Measurements from ENCODE around the gene IL17RD. TPM values are rescaled to one million over a fixed set of nuclear protein-coding genes. Genes with fewer than 3 reads are reported as not detected.

The IL17RD gene
- total RNA-seq, 1 donor from 2014 or later, result 0.26 TPM

GRCh38 chr3:57152151-57153143 is 12.7 kb downstream of the IL17RD start:
- no peak for DNase-seq
- no peaks in the 10 kb centered on the region for H3K9me3 Mint-ChIP-seq
- no peaks in the 10 kb centered on the region for H3K36me3 Mint-ChIP-seq (ENCODE audit: low read depth)
- no peak overlapping the region for H3K4me3 Mint-ChIP-seq
- H3K4me1 Mint-ChIP-seq, result no peaks in the 10 kb centered on the region
- peaks cover 48% of the 10 kb centered on the region for H3K27me3 Mint-ChIP-seq
- H3K27ac Mint-ChIP-seq, result no peak overlapping the region
- intact Hi-C loops (cut with micrococcal nuclease), result no loop called here

- Mint-ChIP-seq H3K27ac (no peak overlapping the region), H3K4me3 (no peak overlapping the region), H3K36me3 (ENCODE audit: low read depth) (no peaks in the 10 kb centered on the region), H3K4me1 (no peaks in the 10 kb centered on the region), H3K9me3 (no peaks in the 10 kb centered on the region), H3K27me3 (peaks cover 46% of the 10 kb centered on the region)
- intact Hi-C loops (cut with micrococcal nuclease), result no loop called here
- DNase-seq, result no peak
Measured at GRCh38 chr3:57151749-57152148, 13.4 kb downstream of the IL17RD start.

GRCh38 chr3:57151021-57151449 is 14.1 kb downstream of the IL17RD start:
- Mint-ChIP-seq H3K4me1 (no peaks in the 10 kb centered on the region), H3K4me3 (no peak overlapping the region), H3K36me3 (ENCODE audit: low read depth) (no peaks in the 10 kb centered on the region), H3K27ac (no peak overlapping the region), H3K27me3 (peaks cover 43% of the 10 kb centered on the region), H3K9me3 (no peaks in the 10 kb centered on the region)
- intact Hi-C loops (cut with micrococcal nuclease), result no loop called here
- DNase-seq, result no peak

- H3K9me3 Mint-ChIP-seq, result no peaks in the 10 kb centered on the region
- H3K27ac Mint-ChIP-seq, result no peak overlapping the region
- no peak for DNase-seq
- no peaks in the 10 kb centered on the region for H3K36me3 Mint-ChIP-seq (ENCODE audit: low read depth)
- H3K4me3 Mint-ChIP-seq, result no peak overlapping the region
- intact Hi-C loops (cut with micrococcal nuclease), result no loop called here
- H3K27me3 Mint-ChIP-seq, result peaks cover 40% of the 10 kb centered on the region
- no peaks in the 10 kb centered on the region for H3K4me1 Mint-ChIP-seq
Measured at GRCh38 chr3:57150113-57150581, 15.0 kb downstream of the IL17RD start.

GRCh38 chr3:57147071-57147470 is 18.1 kb downstream of the IL17RD start:
- Mint-ChIP-seq H3K9me3 (no peaks in the 10 kb centered on the region), H3K27me3 (peaks cover 37% of the 10 kb centered on the region), H3K36me3 (ENCODE audit: low read depth) (no peaks in the 10 kb centered on the region), H3K27ac (no peak overlapping the region), H3K4me3 (no peak overlapping the region), H3K4me1 (no peaks in the 10 kb centered on the region)
- intact Hi-C loops (cut with micrococcal nuclease), result no loop called here
- DNase-seq, result no peak

- DNase-seq, result no peak
- intact Hi-C loops (cut with micrococcal nuclease), result no loop called here
- no peaks in the 10 kb centered on the region for H3K9me3 Mint-ChIP-seq
- peaks cover 34% of the 10 kb centered on the region for H3K27me3 Mint-ChIP-seq
- no peaks in the 10 kb centered on the region for H3K4me1 Mint-ChIP-seq
- no peak overlapping the region for H3K4me3 Mint-ChIP-seq
- H3K27ac Mint-ChIP-seq, result no peak overlapping the region
- H3K36me3 Mint-ChIP-seq (ENCODE audit: low read depth), result no peaks in the 10 kb centered on the region
Measured at GRCh38 chr3:57145852-57146251, 19.3 kb downstream of the IL17RD start.

GRCh38 chr3:57144952-57145351 is 20.2 kb downstream of the IL17RD start:
- DNase-seq, result no peak
- Mint-ChIP-seq H3K27ac (no peak overlapping the region), H3K4me3 (no peak overlapping the region), H3K4me1 (no peaks in the 10 kb centered on the region), H3K36me3 (ENCODE audit: low read depth) (no peaks in the 10 kb centered on the region), H3K27me3 (peaks cover 37% of the 10 kb centered on the region), H3K9me3 (no peaks in the 10 kb centered on the region)
- intact Hi-C loops (cut with micrococcal nuclease), result no loop called here

- H3K27ac Mint-ChIP-seq, result no peak overlapping the region
- no peak for DNase-seq
- peaks cover 40% of the 10 kb centered on the region for H3K27me3 Mint-ChIP-seq
- no peaks in the 10 kb centered on the region for H3K36me3 Mint-ChIP-seq (ENCODE audit: low read depth)
- no peaks in the 10 kb centered on the region for H3K9me3 Mint-ChIP-seq
- no peak overlapping the region for H3K4me3 Mint-ChIP-seq
- intact Hi-C loops (cut with micrococcal nuclease), result no loop called here
- no peaks in the 10 kb centered on the region for H3K4me1 Mint-ChIP-seq
Measured at GRCh38 chr3:57143886-57144459, 21.2 kb downstream of the IL17RD start.

- Mint-ChIP-seq H3K36me3 (ENCODE audit: low read depth) (no peaks in the 10 kb centered on the region), H3K27me3 (peaks cover 47% of the 10 kb centered on the region), H3K27ac (no peak overlapping the region)
Measured at GRCh38 chr3:57142411-57142723, 22.8 kb downstream of the IL17RD start.

GRCh38 chr3:57141719-57142410 is 23.3 kb downstream of the IL17RD start:
- no peak overlapping the region for H3K4me3 Mint-ChIP-seq
- H3K27ac Mint-ChIP-seq, result no peak overlapping the region
- H3K4me1 Mint-ChIP-seq, result no peaks in the 10 kb centered on the region
- H3K27me3 Mint-ChIP-seq, result peaks cover 47% of the 10 kb centered on the region
- no peaks in the 10 kb centered on the region for H3K9me3 Mint-ChIP-seq
- no peaks in the 10 kb centered on the region for H3K36me3 Mint-ChIP-seq (ENCODE audit: low read depth)
- DNase-seq, result no peak
- intact Hi-C loops (cut with micrococcal nuclease), result no loop called here

More at GRCh38 chr3:57142411-57142723, 22.8 kb downstream of the IL17RD start:
- H3K9me3 Mint-ChIP-seq, result no peaks in the 10 kb centered on the region
- H3K4me3 Mint-ChIP-seq, result no peak overlapping the region
- intact Hi-C loops (cut with micrococcal nuclease), result no loop called here
- DNase-seq, result no peak
- no peaks in the 10 kb centered on the region for H3K4me1 Mint-ChIP-seq

GRCh38 chr3:57140894-57141293 is 24.3 kb downstream of the IL17RD start:
- Mint-ChIP-seq H3K36me3 (ENCODE audit: low read depth) (no peaks in the 10 kb centered on the region), H3K9me3 (no peaks in the 10 kb centered on the region), H3K27me3 (peaks cover 54% of the 10 kb centered on the region), H3K27ac (no peak overlapping the region), H3K4me3 (no peak overlapping the region), H3K4me1 (no peaks in the 10 kb centered on the region)
- intact Hi-C loops (cut with micrococcal nuclease), result no loop called here
- DNase-seq, result no peak

- Mint-ChIP-seq H3K27me3 (peaks cover 35% of the 10 kb centered on the region), H3K27ac (no peak overlapping the region), H3K36me3 (ENCODE audit: low read depth) (no peaks in the 10 kb centered on the region), H3K4me1 (no peaks in the 10 kb centered on the region), H3K9me3 (no peaks in the 10 kb centered on the region), H3K4me3 (no peak overlapping the region)
- intact Hi-C loops (cut with micrococcal nuclease), result no loop called here
- DNase-seq, result no peak
Measured at GRCh38 chr3:57135964-57136719, 29.0 kb downstream of the IL17RD start.

- Mint-ChIP-seq H3K9me3 (no peaks in the 10 kb centered on the region), H3K4me1 (no peaks in the 10 kb centered on the region), H3K4me3 (no peak overlapping the region), H3K27me3 (peaks cover 20% of the 10 kb centered on the region), H3K27ac (no peak overlapping the region), H3K36me3 (ENCODE audit: low read depth) (no peaks in the 10 kb centered on the region)
- no peak for DNase-seq
- intact Hi-C loops (cut with micrococcal nuclease), result no loop called here
Measured at GRCh38 chr3:57133157-57133556, 32.0 kb downstream of the IL17RD start.
